Measurements from ENCODE around the gene NRP2.

GRCh38 chr2:205757271-205757670 lies 75.0 kb downstream of the NRP2 start:
- TF ChIP-seq CTCF (conservative IDR thresholded peaks at IDR 0.05 in 1 of 2, IDR thresholded peaks at IDR 0.05 in 1 of 2; ENCODE audit: extremely low read depth in 1 of 2, insufficient read depth in 1 of 2, low read depth in 1 of 2, low read length in 2 of 2) (no peak), EZH2 (IDR thresholded peaks at IDR 0.05; ENCODE audit: borderline replicate concordance, low read length) (no peak)

Measured in mammary epithelial cell (primary cell).